Kidney (tissue), 14 donors: ENCODE data around the gene COL9A2. TPM values are rescaled to one million over a fixed set of nuclear protein-coding genes. Genes with fewer than 3 reads are reported as not detected.

ENCODE experiments used
- DNase-seq, 5 donors: peaks; one replicate each; pipeline ENCODE4 v3.0.0-alpha.2; 2013 to 2020
- FAIRE-seq: peaks from 2 replicates; lab custom pipeline; 2012; peaks lifted over from hg19 to GRCh38; lab: Jason Lieb, UNC
- H3K27ac ChIP-seq, 2 donors: one replicate each; pipeline ENCODE4 v1.7.0; 2013; ENCODE audit warnings: low read depth in 2 of 2, low read length in 2 of 2, inconsistent platforms in 1 of 2
- H3K27me3 ChIP-seq: one replicate; pipeline ENCODE4 v1.7.1; 2013; ENCODE audit warnings: low read length, inconsistent platforms; ENCODE audit not compliant: control insufficient read depth, insufficient read depth
- H3K36me3 ChIP-seq, 3 donors: one replicate each; pipeline versions ENCODE4 v1.7.0 to v1.7.1; 2013; ENCODE audit warnings: low read length in 3 of 3, control low read depth in 1 of 3, inconsistent platforms in 1 of 3; ENCODE audit not compliant: insufficient read depth in 3 of 3, control insufficient read depth in 2 of 3
- H3K4me1 ChIP-seq, 3 donors: one replicate each; pipeline versions ENCODE4 v1.7.0 to v1.7.1; 2013; ENCODE audit warnings: low read length in 3 of 3, inconsistent platforms in 1 of 3, low read depth in 1 of 3; ENCODE audit not compliant: control insufficient read depth in 2 of 3, insufficient read depth in 2 of 3
- H3K4me3 ChIP-seq, 3 donors: one replicate each; pipeline versions ENCODE4 v1.7.0 to v1.8.1; 2013; ENCODE audit warnings: low read length in 3 of 3, control low read depth in 1 of 3, inconsistent platforms in 1 of 3
- H3K9ac ChIP-seq, 3 donors: one replicate each; pipeline versions ENCODE4 v1.7.0 to v1.7.1; 2013; ENCODE audit warnings: low read length in 3 of 3, control low read depth in 1 of 3, inconsistent platforms in 1 of 3
- H3K9me3 ChIP-seq, 3 donors: one replicate each; pipeline versions ENCODE4 v1.7.0 to v1.7.1; 2013; ENCODE audit warnings: low read length in 3 of 3, control low read depth in 1 of 3, inconsistent platforms in 1 of 3; ENCODE audit not compliant: control insufficient read depth in 2 of 3, insufficient read depth in 1 of 3
- CTCF ChIP-seq: IDR thresholded peaks from 3 replicates; pipeline ENCODE4 v1.5.1; 2012; ENCODE audit warnings: mild to moderate bottlenecking, moderate library complexity, borderline replicate concordance; ENCODE audit not compliant: insufficient read depth; ENCODE audit errors: extremely low read depth
- intact Hi-C: fragments of 100-400 bp; cut with DNase I; formaldehyde crosslinking; loops from one replicate; pipeline ENCODE4 v1.11.1; 2022
- polyA plus RNA-seq: library from polyadenylated mRNA; stranded (reverse); fragments of 350-450 nt; fragmentation: Illumina TruSeq; extraction: RNeasy Lipid Tissue Mini Kit (QIAGEN cat#74804); gene quantifications from one replicate; pipeline ENCODE4 v1.2.3, GENCODE V29; 2014; ENCODE audit warnings: low read depth, low replicate concordance; ENCODE audit not compliant: insufficient read depth
- total RNA-seq: library from RNA; stranded (reverse); fragmentation: NEBNext Ultra II Directional; extraction: Animal tissue kit (Norgen Biotek cat#: 25700); gene quantifications from one replicate; pipeline ENCODE4 v1.2.1, GENCODE V29; 2021
- donor health status: control.
- donor health status: control.
- donor health status: control.
- donor health status: control.
- donor health status: control.
- donor health status: DM: yes; HTN: yes; CAD: no.
- donor health status: Normal renal cell carcinoma (clear cell type).

COL9A2 gene
- total and polyA plus RNA-seq, 2 donors from 2014 or later, result 13.8 to 16.6 TPM

DNA sequence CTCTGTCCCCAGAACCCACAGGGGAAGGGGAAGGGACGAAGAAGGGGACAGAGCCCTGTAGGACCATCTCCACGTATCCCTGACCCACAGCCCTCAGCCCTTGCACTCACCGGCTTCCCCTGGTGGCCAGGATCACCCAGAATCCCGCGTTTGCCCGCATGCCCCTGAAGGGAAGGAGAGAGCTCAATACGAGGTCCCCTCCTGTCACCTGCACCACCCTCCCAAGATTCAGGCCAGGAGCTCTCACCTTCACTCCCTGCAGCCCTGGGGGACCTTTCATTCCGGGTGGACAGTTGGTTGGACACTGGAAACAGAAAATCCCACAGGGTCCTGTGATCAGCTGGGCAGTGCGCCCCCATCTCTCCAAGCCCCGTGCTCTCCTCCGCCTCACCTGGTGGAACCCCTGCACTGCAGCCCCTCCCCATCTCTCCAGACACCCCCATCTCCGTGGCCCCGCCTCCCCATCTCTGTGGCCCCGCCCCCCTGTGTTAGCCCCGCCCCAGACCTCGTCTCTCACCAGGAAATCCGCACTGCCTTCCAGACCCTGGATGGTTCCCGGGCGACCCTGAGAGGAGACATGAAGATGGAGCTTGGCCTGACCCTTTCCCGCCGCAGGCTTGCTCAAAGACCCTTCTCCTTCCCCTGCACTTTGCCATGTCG, 6.0 kb downstream of the COL9A2 start:
- H3K4me3 ChIP-seq, result no peak overlapping the region
- H3K9ac ChIP-seq, result no peak overlapping the region
- no peak for TF ChIP-seq CTCF
- peaks cover 0 to 2% (median 0%) of the 10 kb centered on the region in 3 donors for H3K36me3 ChIP-seq
- H3K9me3 ChIP-seq, result no peaks in the 10 kb centered on the region
- no peak for FAIRE-seq
- peaks cover 0 to 6% (median 2%) of the 10 kb centered on the region in 3 donors for H3K4me1 ChIP-seq
- H3K27me3 ChIP-seq, result no peaks in the 10 kb centered on the region
- intact Hi-C loops, result no loop called here
- no peak overlapping the region for H3K27ac ChIP-seq
- no peak for DNase-seq

- Histone ChIP-seq H3K27ac (no peak overlapping the region), H3K4me1 (peaks cover 0 to 3% (median 2%) of the 10 kb centered on the region in 3 donors), H3K9me3 (no peaks in the 10 kb centered on the region), H3K9ac (no peak overlapping the region), H3K4me3 (no peak overlapping the region), H3K36me3 (peaks cover 0 to 2% (median 0%) of the 10 kb centered on the region in 3 donors), H3K27me3 (no peaks in the 10 kb centered on the region)
- TF ChIP-seq CTCF, result no peak
- intact Hi-C loops, result no loop called here
- FAIRE-seq (no peak), DNase-seq (no peak)
Observed at GRCh38 chr1:40310129-40310461, 7.0 kb downstream of the COL9A2 start.

DNA sequence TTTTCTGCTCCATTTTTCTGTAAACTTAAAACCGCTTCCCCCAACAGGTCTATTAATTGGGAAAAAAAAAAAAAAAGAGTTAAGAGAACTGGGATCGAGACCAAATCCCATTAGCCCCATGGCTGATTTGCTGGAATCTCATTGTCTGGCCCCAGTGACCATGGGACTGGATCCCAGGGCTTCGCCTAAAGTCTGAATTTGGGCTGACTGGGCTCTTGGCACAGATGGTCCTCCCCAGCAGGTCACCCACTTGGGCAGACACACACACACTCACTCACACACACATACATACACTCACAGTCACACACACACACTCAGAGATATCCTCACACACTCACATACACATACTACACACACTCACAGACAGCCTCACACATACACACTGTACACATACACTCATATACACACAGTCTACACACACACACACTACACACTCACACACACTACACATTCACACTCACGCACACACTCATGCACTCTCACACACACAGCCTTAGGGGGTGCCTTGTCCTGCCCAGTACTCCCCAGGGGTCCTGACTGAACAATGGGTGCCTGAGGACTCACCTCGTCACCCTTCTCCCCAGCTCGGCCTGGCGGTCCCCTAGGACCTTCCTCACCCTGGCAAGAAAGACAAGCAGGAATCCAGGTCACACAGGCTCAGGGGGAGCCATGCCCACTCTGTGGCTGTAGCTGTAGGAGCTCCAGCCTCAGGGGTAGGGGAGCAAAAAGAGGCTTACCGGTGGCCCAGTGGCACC, 7.5 kb downstream of the COL9A2 start:
- Histone ChIP-seq H3K4me3 (no peak overlapping the region), H3K4me1 (peaks cover 0 to 2% (median 0%) of the 10 kb centered on the region in 3 donors), H3K36me3 (peaks cover 0 to 2% (median 0%) of the 10 kb centered on the region in 3 donors), H3K9me3 (no peaks in the 10 kb centered on the region), H3K27ac (no peak overlapping the region), H3K9ac (no peak overlapping the region), H3K27me3 (no peaks in the 10 kb centered on the region)
- FAIRE-seq, result no peak
- TF ChIP-seq CTCF, result no peak
- DNase-seq, result peak in 2 of 5 donors; percentile 17 to 59
- intact Hi-C loops, result no loop called here
